Activated CD4-positive, alpha-beta T cell treated with anti-CD3 and anti-CD28 coated beads for 48 hours (primary cell): ENCODE data around the gene UBAP1L.
A peak's percentile ranks its signal among the peaks of the same experiment; 100 is the strongest.
"Not testable (repeated sequence)": the region's sequence is repeated elsewhere in the genome, so short reads cannot be mapped to it uniquely, and the experiment has no call there.

ENCODE experiments used
- DNase-seq: peaks from one replicate; pipeline ENCODE4 v3.0.0-alpha.2; 2020

The UBAP1L gene

GRCh38 chr15:65082303-65082953 lies 32.6 kb downstream of the UBAP1L start:
- peak; percentile 28 for DNase-seq

- peak; percentile 51 for DNase-seq
Observed at GRCh38 chr15:65081758-65082157, 33.2 kb downstream of the UBAP1L start.

- no peak for DNase-seq
Observed at GRCh38 chr15:65081270-65081669, 33.7 kb downstream of the UBAP1L start.

- no peak for DNase-seq
Observed at GRCh38 chr15:65079580-65079979, 35.4 kb downstream of the UBAP1L start.

GRCh38 chr15:65077981-65078352 lies 37.0 kb downstream of the UBAP1L start:
- DNase-seq: peak; percentile 75

GRCh38 chr15:65077291-65077980 lies 37.6 kb downstream of the UBAP1L start:
- DNase-seq: no peak

- no peak for DNase-seq
Observed at GRCh38 chr15:65076486-65077290, 38.3 kb downstream of the UBAP1L start, which contains the start of gene KBTBD13. KBTBD13 (plus strand) TSS chr15:65076746; CDS start chr15:65076816, 70 bp downstream.

GRCh38 chr15:65075607-65076395 lies 39.2 kb downstream of the UBAP1L start:
- not testable (repeated sequence) for DNase-seq

- not testable (repeated sequence) for DNase-seq
Observed at GRCh38 chr15:65074946-65075345, 40.1 kb downstream of the UBAP1L start.

- no peak for DNase-seq
Observed at GRCh38 chr15:65072617-65073016, 42.4 kb downstream of the UBAP1L start.

- DNase-seq: no peak
Observed at GRCh38 chr15:65072027-65072426, 43.0 kb downstream of the UBAP1L start.

- no peak for DNase-seq
Observed at GRCh38 chr15:65071381-65071811, 43.6 kb downstream of the UBAP1L start.

GRCh38 chr15:65069779-65070546 lies 45.0 kb downstream of the UBAP1L start:
- no peak for DNase-seq

- DNase-seq: no peak
Observed at GRCh38 chr15:65069179-65069578, 45.8 kb downstream of the UBAP1L start.

GRCh38 chr15:65068403-65068788 lies 46.6 kb downstream of the UBAP1L start:
- no peak for DNase-seq

- no peak for DNase-seq
Observed at GRCh38 chr15:65067645-65068402, 47.2 kb downstream of the UBAP1L start, which contains the start of gene RASL12. RASL12 (minus strand) TSS chr15:65067991; CDS start chr15:65067835, 156 bp downstream.

- no peak for DNase-seq
Observed at GRCh38 chr15:65067317-65067644, 47.7 kb downstream of the UBAP1L start.

- no peak for DNase-seq
Observed at GRCh38 chr15:65066635-65067316, 48.2 kb downstream of the UBAP1L start.

- DNase-seq: no peak
Observed at GRCh38 chr15:65066001-65066634, 48.9 kb downstream of the UBAP1L start.

- no peak for DNase-seq
Observed at GRCh38 chr15:65062726-65063125, 52.3 kb downstream of the UBAP1L start.
